ENCODE data around the gene SPATS2. TPM values are rescaled to one million over a fixed set of nuclear protein-coding genes. Genes with fewer than 3 reads are reported as not detected.
A peak's percentile ranks its signal among the peaks of the same experiment; 100 is the strongest.

The SPATS2 gene
- total and polyA plus RNA-seq, 10 of the 15 experiments (the other 5 are each of a cell fraction or from before 2014, with no cell fraction given) = 9.0 to 54.2 (median 27.5) TPM

DNA sequence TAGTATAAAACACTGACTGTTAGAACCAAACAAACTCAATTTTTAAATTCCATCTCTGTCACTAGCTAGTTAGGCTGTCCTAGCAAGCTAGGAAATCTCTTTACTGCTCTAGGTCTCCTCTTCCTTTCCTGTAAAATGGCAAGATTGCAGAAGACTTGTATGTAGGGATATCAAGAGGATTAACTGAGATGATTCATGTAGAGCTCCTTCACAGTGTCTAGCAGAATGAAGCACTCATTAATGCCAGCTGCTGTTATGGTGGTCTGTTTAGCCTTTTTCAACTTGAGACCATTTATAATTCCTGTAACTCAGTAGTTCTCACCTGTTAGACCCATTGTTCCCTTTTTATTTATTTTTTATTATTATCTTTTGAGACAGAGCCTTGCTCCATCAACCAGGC is 103.7 kb downstream of the SPATS2 start:
- Histone ChIP-seq H3K36me3 (ENCODE audit: control insufficient read depth in 2 of 2, insufficient read depth in 2 of 2, low read length in 1 of 2) (peaks cover 0 to 11% of the 10 kb centered on the region in 2 experiments; a peak in 1 of 4 replicates), H3K9ac (ENCODE audit: control insufficient read depth, insufficient read depth, low read length) (no peak overlapping the region), H3K4me3 (no peak overlapping the region), H3K79me2 (ENCODE audit: control insufficient read depth, insufficient read depth, low read length) (peaks cover 4% of the 10 kb centered on the region), H3K27ac (ENCODE audit: control insufficient read depth, insufficient read depth) (no peak overlapping the region), H3K4me1 (ENCODE audit: control insufficient read depth, insufficient read depth, low read length) (no peaks in the 10 kb centered on the region), H3K4me2 (ENCODE audit: control insufficient read depth, insufficient read depth) (no peak overlapping the region), H3K27me3 (replicated peaks in 1 of 2; ENCODE audit: control insufficient read depth in 2 of 2, insufficient read depth in 2 of 2, low read length in 1 of 2) (no peaks in the 10 kb centered on the region), H2AFZ (ENCODE audit: control insufficient read depth, low read depth, low read length) (no peak overlapping the region), H4K20me1 (ENCODE audit: control insufficient read depth, insufficient read depth) (no peaks in the 10 kb centered on the region), H3K9me3 (replicated peaks; ENCODE audit: control insufficient read depth, insufficient read depth, low read length) (no peaks in the 10 kb centered on the region)
- no TSS peak for BruUV-seq (replicated peaks)
- SMC1A ChIA-PET (ENCODE audit: uncharacterized antibody, unreplicated experiment) = interaction anchor here (0.8 to 3.9 kb wide), 23 partner anchors 10 to 112 kb away, joined by 3 to 29 read pairs (median 4); no protein-coding TSS in a partner anchor
- TF ChIP-seq, protein P1, sequence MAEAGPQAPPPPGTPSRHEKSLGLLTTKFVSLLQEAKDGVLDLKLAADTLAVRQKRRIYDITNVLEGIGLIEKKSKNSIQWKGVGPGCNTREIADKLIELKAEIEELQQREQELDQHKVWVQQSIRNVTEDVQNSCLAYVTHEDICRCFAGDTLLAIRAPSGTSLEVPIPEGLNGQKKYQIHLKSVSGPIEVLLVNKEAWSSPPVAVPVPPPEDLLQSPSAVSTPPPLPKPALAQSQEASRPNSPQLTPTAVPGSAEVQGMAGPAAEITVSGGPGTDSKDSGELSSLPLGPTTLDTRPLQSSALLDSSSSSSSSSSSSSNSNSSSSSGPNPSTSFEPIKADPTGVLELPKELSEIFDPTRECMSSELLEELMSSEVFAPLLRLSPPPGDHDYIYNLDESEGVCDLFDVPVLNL (IDR thresholded peaks at IDR 0.05; ENCODE audit: low read depth, low read length) = no peak
- TF ChIP-seq IRF4 (IDR thresholded peaks at IDR 0.05; ENCODE audit: low read depth, low read length) = no peak
- no peak for TF ChIP-seq ZNF217 (IDR thresholded peaks at IDR 0.05)
- in situ Hi-C loops (cut with MboI) (no loop called here), intact Hi-C loops (cut with micrococcal nuclease; ENCODE audit: unreplicated experiment) (no loop called here)
- DNase-seq (ENCODE audit: low read depth, low spot score) (no peak), FAIRE-seq (peak; percentile 70), ATAC-seq (peak; percentile 40)
- CTCF ChIA-PET = interaction anchor here (1.0 to 6.8 kb wide), 11 partner anchors 10 to 123 kb away, joined by 3 to 33 read pairs (median 5); no protein-coding TSS in a partner anchor
- POLR2A ChIA-PET = interaction anchor here (0.6 to 1.1 kb wide), 4 partner anchors 12 to 362 kb away, joined by 3 to 6 read pairs (median 4); no protein-coding TSS in a partner anchor
- RAD21 ChIA-PET (ENCODE audit: unreplicated experiment) = interaction anchor here (0.8 to 2.0 kb wide), 8 partner anchors 9 to 113 kb away, joined by 3 to 9 read pairs (median 4); partner anchors contain the start of gene SPATS2

- Histone ChIP-seq H3K9me3 (replicated peaks; ENCODE audit: control insufficient read depth, insufficient read depth, low read length) (no peaks in the 10 kb centered on the region), H3K27ac (ENCODE audit: control insufficient read depth, insufficient read depth) (no peak overlapping the region), H4K20me1 (ENCODE audit: control insufficient read depth, insufficient read depth) (no peaks in the 10 kb centered on the region), H2AFZ (ENCODE audit: control insufficient read depth, low read depth, low read length) (no peak overlapping the region), H3K79me2 (ENCODE audit: control insufficient read depth, insufficient read depth, low read length) (peaks cover 4% of the 10 kb centered on the region), H3K4me2 (ENCODE audit: control insufficient read depth, insufficient read depth) (no peak overlapping the region), H3K27me3 (replicated peaks in 1 of 2; ENCODE audit: control insufficient read depth in 2 of 2, insufficient read depth in 2 of 2, low read length in 1 of 2) (no peaks in the 10 kb centered on the region), H3K4me3 (no peak overlapping the region), H3K4me1 (ENCODE audit: control insufficient read depth, insufficient read depth, low read length) (no peaks in the 10 kb centered on the region), H3K36me3 (ENCODE audit: control insufficient read depth in 2 of 2, insufficient read depth in 2 of 2, low read length in 1 of 2) (peaks cover 0 to 13% of the 10 kb centered on the region in 2 experiments; a peak in 2 of 4 replicates), H3K9ac (ENCODE audit: control insufficient read depth, insufficient read depth, low read length) (no peak overlapping the region)
- ChIA-PET SMC1A (ENCODE audit: uncharacterized antibody, unreplicated experiment) (interaction anchor here (0.8 to 3.9 kb wide), 20 partner anchors 10 to 113 kb away, joined by 3 to 29 read pairs (median 4); no protein-coding TSS in a partner anchor), RAD21 (ENCODE audit: unreplicated experiment) (interaction anchor here (0.8 to 2.0 kb wide), 8 partner anchors 10 to 113 kb away, joined by 3 to 9 read pairs (median 4); partner anchors contain the start of gene SPATS2), CTCF (interaction anchor here (0.8 to 6.8 kb wide), 10 partner anchors 10 to 751 kb away, joined by 3 to 33 read pairs (median 4); no protein-coding TSS in a partner anchor), POLR2A (interaction anchor here (0.6 to 1.1 kb wide), 4 partner anchors 32 to 363 kb away, joined by 3 to 4 read pairs (median 3); no protein-coding TSS in a partner anchor)
- DNase-seq (ENCODE audit: low read depth, low spot score) (peak; percentile 17), FAIRE-seq (peak; percentile 7), ATAC-seq (peak; percentile 93)
- in situ Hi-C loops (cut with MboI) (no loop called here), intact Hi-C loops (cut with micrococcal nuclease; ENCODE audit: unreplicated experiment) (no loop called here)
- no TSS peak for BruUV-seq (replicated peaks)
- WGBS (ENCODE audit: insufficient coverage, insufficient replicate concordance, low lambda C conversion rate, missing lambda C conversion rate) = 96% methylated on average over 1 of the region's 1 CpG
- TF ChIP-seq, protein P2, sequence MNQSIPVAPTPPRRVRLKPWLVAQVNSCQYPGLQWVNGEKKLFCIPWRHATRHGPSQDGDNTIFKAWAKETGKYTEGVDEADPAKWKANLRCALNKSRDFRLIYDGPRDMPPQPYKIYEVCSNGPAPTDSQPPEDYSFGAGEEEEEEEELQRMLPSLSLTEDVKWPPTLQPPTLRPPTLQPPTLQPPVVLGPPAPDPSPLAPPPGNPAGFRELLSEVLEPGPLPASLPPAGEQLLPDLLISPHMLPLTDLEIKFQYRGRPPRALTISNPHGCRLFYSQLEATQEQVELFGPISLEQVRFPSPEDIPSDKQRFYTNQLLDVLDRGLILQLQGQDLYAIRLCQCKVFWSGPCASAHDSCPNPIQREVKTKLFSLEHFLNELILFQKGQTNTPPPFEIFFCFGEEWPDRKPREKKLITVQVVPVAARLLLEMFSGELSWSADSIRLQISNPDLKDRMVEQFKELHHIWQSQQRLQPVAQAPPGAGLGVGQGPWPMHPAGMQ (IDR thresholded peaks at IDR 0.05; ENCODE audit: borderline replicate concordance) = no peak
- TF ChIP-seq MEF2B (IDR thresholded peaks at IDR 0.05; ENCODE audit: partially characterized antibody, poor library complexity, severe bottlenecking) (no peak), TCF3 (IDR thresholded peaks at IDR 0.05; ENCODE audit: borderline replicate concordance, insufficient read depth, low read depth, low read length) (no peak), NRF1 (conservative IDR thresholded peaks at IDR 0.05; ENCODE audit: low read depth, low read length) (no peak), CEBPB (IDR thresholded peaks at IDR 0.05; ENCODE audit: borderline replicate concordance in 1 of 2, low read depth in 2 of 2, low read length in 2 of 2) (no peak), SMC3 (IDR thresholded peaks at IDR 0.05; ENCODE audit: borderline replicate concordance, low read length) (no peak), TCF12 (IDR thresholded peaks at IDR 0.05; ENCODE audit: low read depth, low read length) (no peak), GABPA (IDR thresholded peaks at IDR 0.05; ENCODE audit: low read depth) (no peak)
- TF ChIP-seq, protein P3, sequence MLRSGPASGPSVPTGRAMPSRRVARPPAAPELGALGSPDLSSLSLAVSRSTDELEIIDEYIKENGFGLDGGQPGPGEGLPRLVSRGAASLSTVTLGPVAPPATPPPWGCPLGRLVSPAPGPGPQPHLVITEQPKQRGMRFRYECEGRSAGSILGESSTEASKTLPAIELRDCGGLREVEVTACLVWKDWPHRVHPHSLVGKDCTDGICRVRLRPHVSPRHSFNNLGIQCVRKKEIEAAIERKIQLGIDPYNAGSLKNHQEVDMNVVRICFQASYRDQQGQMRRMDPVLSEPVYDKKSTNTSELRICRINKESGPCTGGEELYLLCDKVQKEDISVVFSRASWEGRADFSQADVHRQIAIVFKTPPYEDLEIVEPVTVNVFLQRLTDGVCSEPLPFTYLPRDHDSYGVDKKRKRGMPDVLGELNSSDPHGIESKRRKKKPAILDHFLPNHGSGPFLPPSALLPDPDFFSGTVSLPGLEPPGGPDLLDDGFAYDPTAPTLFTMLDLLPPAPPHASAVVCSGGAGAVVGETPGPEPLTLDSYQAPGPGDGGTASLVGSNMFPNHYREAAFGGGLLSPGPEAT (IDR thresholded peaks at IDR 0.05; ENCODE audit: low read depth) = no peak
Measured at GRCh38 chr12:49471557-49471956, 104.3 kb downstream of the SPATS2 start.
